IPS-18c (cell line): ENCODE results near the gene CDK7.
"Not testable (repeated sequence)": the region's sequence is repeated elsewhere in the genome, so short reads cannot be mapped to it uniquely, and the experiment has no call there.

Source experiments
- H3K4me3 ChIP-seq: 2 replicates; pipeline ENCODE4 v1.7.0; 2013; ENCODE audit warnings: low read depth, mild to moderate bottlenecking, low read length, moderate library complexity; ENCODE audit not compliant: insufficient read depth
- H3K9me3 ChIP-seq: one replicate; pipeline ENCODE4 v1.6.1; 2013; ENCODE audit warnings: mild to moderate bottlenecking, low read length, moderate library complexity; ENCODE audit not compliant: control insufficient read depth, insufficient read depth

Gene CDK7

DNA sequence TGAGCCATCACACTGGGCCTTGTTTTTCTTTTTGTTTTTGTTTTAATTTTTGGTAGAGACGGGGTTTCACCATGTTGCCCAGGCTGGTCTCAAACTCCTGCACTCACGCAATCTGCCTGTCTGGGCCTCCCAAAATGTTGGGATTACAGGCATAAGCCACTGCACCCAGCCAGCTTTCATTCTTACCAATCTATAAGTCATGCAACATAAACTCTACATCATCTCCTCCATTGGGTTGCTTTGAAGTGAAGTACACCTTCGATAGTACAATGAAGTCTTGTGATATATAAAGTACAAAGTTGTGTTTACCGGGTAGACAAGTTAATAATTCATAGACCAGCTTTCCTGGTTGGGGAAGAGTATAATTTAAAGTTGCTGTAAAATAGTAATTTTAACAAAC, 8.8 kb upstream of the CDK7 start:
- H3K9me3 ChIP-seq, result no peaks in the 10 kb centered on the region
- no peak overlapping the region for H3K4me3 ChIP-seq

DNA sequence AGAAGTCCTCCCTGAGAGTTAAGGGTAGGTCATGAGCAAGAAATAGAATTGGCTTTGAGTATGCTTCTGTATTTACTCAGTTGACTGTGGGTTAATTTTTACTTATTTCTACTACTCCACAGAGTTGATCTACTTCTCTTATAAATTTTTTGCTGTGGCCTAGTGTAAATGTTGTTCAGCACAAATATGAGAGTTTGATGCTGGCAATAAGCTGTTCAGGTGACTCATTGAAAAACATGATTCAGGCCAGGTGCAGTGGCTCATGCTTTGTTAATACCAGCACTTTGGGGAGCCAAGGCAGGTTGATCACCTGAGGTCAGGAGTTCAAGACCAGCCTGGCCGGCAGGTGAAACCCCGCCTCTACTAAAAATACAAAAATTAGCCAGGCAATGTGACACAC, 4.5 kb upstream of the CDK7 start:
- H3K9me3 ChIP-seq, result no peaks in the 10 kb centered on the region

DNA sequence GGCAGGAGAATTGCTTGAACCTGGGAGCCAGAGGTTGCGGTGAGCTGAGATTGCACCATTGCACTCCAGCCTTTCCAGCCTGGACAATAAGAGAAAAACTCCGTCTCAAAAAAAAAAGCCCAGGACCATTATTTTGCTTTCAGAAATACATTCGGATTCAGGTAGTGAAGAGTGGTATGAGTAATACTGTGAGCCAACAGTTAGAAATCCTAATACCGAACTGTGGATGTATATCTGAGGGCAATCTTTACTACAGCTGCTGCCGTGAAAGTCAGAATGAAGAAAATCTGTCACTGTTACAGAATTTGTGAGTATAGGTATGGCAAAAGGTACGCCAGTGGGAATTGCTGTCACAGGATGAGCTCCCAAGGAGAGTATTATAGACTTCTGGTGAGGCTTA, 3.4 kb upstream of the CDK7 start:
- H3K9me3 ChIP-seq, result no peaks in the 10 kb centered on the region
- H3K4me3 ChIP-seq, result no peak overlapping the region

More for the DNA sequence above, 4.5 kb upstream of the CDK7 start:
- no peak overlapping the region for H3K4me3 ChIP-seq

DNA sequence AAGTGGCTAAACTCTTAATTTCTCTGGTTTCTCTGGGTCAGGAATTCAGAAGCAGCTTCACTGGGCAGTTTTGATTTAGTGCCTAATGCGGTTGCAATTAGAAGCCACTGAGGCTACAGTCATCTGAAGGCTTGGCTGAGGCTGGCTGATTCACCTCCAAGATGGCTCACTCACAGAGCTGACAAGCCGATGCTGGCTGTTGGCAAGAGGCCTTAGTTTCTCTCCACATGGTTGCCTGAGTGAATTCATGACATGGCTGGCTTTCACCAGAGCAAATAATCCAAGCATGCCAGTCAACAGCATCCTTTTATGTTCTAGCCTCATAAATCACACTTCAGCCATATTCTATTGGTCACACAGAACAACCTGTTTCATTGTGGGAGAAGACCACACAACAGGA, 2.8 kb upstream of the CDK7 start:
- Histone ChIP-seq H3K9me3 (no peaks in the 10 kb centered on the region), H3K4me3 (no peak overlapping the region)

DNA sequence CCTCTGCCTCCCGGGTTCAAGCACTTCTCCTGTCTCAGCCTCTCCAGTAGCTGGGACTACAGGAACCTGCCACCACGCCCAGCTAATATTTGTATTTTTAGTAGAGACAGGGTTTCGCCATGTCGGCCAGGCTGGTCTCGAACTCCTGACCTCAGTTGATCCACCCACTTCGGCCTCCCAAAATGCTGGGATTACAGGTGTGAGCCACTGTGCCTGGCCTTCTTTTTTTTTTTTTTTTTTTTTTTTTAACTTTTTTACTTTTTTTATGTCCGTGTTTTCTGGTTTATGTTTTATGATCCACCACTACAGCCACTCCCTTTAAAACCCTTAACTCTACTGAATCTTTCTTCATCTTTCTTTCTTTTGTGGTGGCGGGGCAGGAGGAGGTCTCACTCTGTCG, 2.0 kb downstream of the CDK7 start:
- H3K4me3 ChIP-seq, H3K9me3 ChIP-seq: not testable (repeated sequence)

DNA sequence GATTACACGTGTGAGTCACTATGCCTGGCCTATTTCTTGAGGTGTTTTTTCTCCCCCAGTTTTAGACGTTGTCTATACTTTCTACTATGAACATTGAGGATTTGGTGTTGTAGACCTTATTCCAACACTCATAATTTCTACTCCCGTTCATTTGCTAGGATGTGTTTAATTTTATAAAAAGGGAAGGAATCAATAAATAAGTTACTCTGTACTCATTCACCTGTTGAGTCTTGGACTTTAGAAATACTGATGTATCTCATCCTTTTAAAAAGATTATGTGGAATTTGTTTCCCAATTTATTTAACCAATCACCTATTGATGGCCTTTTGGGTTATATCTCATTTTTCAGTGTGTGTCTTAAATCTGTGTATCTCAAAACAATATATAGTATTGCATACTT, 3.2 kb downstream of the CDK7 start:
- H3K4me3 ChIP-seq, result no peak overlapping the region
- H3K9me3 ChIP-seq, result no peaks in the 10 kb centered on the region

DNA sequence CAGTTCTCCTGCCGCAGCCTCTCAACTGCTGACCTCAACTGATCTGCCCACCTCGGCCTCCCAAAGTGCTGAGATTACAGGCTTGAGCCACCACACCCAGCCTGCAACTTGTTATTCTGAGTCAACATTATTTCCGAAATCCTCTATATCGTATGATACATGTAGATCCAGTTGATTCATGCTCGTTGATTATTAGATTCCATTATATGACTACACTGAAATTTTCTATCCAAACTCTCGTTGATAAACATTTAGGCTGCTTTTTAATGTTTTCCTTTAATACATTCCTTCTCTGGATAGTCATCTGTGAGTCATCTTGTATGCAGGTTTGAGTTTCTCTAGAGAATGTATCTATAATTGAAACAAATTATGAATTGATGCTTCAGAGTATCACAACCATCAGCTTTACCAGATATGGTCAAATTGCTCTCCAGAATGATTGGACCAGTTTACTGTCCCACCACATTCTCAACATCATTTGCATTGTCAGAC, 4.1 kb downstream of the CDK7 start:
- Histone ChIP-seq H3K9me3 (no peaks in the 10 kb centered on the region), H3K4me3 (no peak overlapping the region)

DNA sequence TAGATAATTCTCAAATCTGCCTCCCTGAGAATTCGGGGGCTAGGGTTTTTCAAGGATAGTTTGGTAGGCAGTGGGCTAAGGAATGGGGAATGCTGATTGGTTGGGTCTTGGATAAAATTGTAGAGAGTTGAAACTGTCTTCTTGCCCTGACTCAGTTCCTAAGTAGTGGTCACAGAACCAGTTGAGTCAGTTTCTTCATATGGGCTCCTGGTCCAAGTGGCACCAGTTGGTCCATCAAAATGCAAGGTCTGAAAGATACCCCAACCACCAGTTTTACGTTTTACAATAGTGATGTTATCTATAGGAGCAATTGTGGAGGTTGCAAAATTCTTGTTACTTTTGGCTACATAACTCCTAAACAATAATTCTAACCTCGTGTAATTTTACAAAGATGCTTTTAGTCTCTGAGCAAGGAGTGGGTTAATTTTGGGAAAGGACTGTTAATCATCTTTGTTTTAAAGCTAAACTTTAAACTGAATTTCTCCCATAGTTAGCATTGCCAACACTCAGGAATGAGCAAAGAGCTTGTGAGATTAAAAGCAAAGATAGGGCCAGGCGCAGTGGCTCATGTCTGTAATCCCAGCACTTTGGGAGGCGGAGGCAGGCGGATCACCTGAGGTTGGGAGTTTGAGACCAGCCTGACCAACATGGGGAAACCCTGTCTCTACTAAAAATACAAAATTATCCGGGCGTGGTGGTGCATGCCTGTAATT, 7.7 kb downstream of the CDK7 start:
- Histone ChIP-seq H3K9me3 (no peaks in the 10 kb centered on the region), H3K4me3 (no peak overlapping the region)

DNA sequence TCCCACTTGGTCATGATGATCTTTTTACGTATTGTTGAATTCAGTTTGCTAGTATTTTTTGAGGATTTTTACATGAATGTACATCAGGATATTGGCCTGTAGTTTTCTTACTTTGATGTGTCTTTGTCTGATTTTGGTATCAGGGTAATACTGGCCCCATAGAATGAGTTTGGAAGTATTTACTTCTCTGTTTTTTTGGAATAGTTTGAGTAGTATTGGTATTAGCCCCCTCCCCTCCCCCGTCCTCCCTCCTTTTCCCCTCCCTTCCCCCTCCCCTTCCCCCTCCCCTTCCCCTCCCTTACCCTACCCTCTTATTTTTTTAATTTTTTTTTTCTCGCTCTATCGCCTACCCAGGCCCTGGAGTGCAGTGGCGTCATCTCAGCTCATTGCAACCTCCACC, 10.3 kb downstream of the CDK7 start:
- H3K9me3 ChIP-seq, result no peaks in the 10 kb centered on the region

DNA sequence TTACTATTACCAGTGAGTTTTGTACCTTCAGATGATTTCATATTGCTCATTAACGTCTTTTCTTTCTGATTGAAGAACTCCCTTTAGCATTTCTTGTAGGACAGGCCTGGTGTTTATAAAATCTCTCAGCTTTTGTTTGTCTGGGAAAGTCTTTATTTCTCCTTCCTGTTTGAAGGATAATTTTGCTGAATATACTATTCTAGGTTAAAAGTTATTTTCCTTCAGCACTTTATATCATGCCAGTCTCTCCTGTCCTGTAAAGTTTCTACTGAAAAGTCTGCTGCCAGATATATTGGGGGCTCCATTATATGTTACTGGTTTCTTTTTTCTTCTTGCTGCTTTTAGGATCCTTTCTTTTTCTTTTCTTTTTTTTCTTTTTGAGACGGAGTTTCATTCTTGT, 13.3 kb downstream of the CDK7 start:
- Histone ChIP-seq H3K4me3 (no peak overlapping the region), H3K9me3 (no peaks in the 10 kb centered on the region)

More for the DNA sequence above, 10.3 kb downstream of the CDK7 start:
- no peak overlapping the region for H3K4me3 ChIP-seq

DNA sequence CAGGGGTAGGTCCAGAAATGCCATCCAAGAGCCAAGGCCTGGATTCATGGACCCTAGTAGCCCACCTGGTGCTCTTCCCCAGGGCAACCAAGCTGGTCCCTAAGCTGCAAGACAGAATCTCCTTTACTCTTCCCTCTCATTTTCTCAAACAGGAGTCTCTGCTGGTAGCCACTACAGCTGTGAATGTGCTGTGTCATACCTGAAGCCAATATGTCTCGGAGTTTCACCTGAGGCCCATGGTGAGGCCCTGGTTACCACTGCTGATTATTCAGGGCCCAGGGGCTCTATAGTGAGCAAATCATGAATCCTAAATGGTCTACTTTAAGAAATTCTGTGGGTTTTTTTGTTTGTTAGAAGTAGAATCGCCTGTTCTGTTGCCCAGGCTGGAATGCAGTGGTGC, 15.9 kb downstream of the CDK7 start:
- Histone ChIP-seq H3K4me3 (no peak overlapping the region), H3K9me3 (no peaks in the 10 kb centered on the region)

DNA sequence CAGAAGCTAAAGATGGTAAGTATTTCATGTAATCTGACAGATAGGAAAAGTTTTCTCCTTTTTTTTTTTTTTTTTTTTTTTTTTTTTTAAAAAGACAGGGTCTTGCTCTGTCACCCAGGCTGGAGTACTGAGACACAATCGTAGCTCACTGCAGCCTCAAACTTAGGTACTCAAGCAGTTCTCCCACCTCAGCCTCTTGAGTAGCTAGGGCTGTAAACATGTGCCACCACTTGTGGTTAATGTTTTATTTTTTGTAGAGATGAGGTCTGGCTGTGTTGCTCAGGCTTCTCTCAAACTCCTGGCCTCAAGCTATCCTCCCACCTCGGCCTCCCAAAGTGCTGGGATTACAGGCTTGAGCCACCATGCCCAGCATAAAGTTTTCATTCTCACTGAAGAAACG, 17.8 kb downstream of the CDK7 start:
- Histone ChIP-seq H3K9me3 (no peaks in the 10 kb centered on the region), H3K4me3 (no peak overlapping the region)

DNA sequence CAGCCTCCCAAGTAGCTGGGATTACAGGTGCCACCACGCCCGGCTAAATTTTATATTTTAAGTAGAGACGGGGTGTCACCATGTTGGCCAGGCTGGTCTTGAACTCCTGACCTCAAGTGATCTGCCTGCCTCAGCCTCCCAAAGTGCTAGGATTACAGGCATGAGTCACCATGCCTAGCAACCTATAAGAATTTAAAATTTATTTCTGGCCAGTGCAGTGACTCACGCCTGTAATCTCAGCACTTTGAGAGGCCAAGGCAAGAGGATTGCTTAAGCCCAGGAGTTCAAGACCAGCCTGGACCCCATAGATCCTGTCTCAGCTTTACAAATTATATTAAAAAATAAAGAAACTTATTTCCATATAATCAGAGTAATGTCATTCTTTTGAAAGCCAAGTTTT, 21.3 kb downstream of the CDK7 start:
- not testable (repeated sequence) for H3K9me3 ChIP-seq, H3K4me3 ChIP-seq

DNA sequence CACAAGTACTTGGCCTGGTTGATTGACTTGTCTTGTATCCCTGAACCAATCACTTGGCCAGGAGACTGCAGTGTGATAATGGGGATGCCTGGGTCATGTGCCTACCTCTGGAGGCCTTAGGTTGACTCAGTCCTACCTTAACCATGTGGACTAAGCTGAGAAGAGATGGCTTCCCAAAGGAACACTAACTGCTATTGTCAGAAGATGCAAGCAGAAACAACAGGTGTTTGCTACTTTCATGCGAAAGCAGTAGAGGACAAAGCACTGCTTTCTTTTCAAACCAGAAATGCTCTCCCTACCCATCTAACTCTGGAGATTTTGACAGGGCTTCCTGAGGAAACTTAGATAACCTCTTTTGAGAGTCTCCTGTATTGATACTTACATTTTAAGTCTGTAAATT, 22.9 kb downstream of the CDK7 start:
- no peak overlapping the region for H3K4me3 ChIP-seq
- H3K9me3 ChIP-seq, result no peaks in the 10 kb centered on the region

DNA sequence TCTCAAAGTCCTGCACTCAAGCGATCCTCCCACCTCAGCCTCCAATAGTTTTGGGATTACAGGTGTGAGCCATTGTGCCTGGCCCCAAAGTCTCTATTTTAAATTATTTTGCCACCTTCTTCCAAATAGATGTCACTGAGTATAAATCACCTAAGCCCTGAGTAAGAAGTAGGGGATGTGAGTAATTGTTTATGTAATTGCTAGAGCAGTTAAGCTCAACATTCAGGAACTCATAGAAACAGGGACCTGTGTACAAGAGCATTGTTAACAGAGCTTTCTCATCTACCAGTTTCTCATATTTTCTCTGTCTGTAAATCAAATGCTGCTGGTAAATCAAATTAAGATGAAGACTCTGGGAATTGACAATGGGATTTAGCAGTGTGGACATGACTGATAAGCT, 26.3 kb downstream of the CDK7 start:
- H3K4me3 ChIP-seq, result no peak overlapping the region
- H3K9me3 ChIP-seq, result no peaks in the 10 kb centered on the region

DNA sequence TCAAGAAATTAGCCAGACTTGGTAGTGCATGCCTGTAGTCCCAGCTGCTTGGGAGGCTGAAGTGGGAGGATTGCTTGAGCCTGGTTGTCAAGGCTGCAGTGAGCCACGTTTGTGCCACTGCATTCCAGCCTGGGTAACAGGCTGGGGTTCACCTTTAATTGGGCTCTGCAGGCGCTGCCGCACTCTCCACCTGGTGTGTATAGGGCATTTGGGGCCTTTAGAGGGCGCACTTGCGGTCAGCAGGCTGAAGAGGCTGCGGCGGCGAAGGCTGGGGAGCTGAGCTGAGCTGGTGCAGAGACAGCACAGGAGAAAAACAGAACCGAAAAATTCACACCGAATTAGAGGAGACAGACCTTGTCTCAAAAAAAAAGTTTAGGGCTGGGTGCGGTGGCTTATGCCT, 31.2 kb downstream of the CDK7 start:
- no peaks in the 10 kb centered on the region for H3K9me3 ChIP-seq
- H3K4me3 ChIP-seq, result no peak overlapping the region

DNA sequence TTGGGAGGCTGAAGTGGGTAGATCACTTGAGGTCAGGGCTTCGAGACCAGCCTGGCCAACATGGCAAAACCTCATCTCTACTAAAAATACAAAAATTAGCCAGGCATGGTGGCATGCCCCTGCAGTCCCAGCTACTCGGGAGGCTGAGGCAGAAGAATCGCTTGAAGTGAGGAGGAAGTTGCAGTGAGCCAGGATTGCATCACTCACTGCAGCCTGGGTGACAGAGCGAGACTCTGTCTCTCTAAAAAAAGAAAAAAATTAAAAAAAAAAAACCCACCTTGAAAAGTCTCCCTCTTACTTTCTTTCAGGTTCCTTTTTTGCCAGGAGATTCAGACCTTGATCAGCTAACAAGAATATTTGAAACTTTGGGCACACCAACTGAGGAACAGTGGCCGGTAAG, 34.2 kb downstream of the CDK7 start:
- no peaks in the 10 kb centered on the region for H3K9me3 ChIP-seq

DNA sequence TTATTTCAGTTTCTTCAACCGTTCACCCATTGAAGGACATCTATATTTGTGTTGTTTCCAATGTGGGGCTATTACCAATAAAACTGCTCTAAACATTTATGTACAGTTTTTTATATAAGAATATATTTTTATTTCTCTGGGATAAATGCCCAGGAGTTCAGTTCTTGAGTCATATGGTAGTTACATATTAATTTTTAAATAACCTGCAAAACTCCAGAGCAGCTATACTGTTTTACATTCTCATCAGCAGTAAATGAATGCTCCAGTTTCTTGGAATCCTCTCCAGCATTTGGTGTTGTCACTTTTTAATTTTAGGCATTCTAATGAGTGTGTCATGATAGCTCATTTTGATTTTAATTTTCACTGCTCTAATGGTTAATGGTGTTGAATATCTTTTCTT, 36.2 kb downstream of the CDK7 start:
- H3K4me3 ChIP-seq, result no peak overlapping the region
- H3K9me3 ChIP-seq, result no peaks in the 10 kb centered on the region

More for the DNA sequence above, 34.2 kb downstream of the CDK7 start:
- no peak overlapping the region for H3K4me3 ChIP-seq

DNA sequence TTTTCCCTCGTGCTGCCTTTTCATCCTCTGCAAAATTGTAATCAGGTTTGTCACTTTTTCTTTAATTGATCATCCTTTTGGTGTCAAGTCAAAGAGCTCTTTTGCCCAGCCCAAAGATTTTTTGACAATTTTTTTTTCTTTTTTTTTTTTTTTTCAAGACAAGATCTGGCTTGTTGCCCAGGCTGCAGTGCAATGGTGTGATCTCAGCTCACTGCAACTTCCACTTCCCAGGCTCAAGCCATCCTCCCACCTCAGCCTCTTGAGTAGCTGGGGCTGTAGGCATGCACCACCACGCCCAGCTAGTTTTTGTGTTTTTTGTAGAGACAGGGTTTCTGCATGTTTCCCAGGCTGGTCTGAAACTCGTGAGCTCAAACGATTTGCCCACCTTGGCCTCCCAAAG, 36.7 kb downstream of the CDK7 start:
- no peak overlapping the region for H3K4me3 ChIP-seq

More for the DNA sequence above, 36.7 kb downstream of the CDK7 start:
- H3K9me3 ChIP-seq, result no peaks in the 10 kb centered on the region
